ENCODE results near the gene CACFD1.
A peak's percentile ranks its signal among the peaks of the same experiment; 100 is the strongest.

The CACFD1 gene

GRCh38 chr9:133460405-133461175 lies 812 bp downstream of the CACFD1 start:
- TF ChIP-seq, protein P1, sequence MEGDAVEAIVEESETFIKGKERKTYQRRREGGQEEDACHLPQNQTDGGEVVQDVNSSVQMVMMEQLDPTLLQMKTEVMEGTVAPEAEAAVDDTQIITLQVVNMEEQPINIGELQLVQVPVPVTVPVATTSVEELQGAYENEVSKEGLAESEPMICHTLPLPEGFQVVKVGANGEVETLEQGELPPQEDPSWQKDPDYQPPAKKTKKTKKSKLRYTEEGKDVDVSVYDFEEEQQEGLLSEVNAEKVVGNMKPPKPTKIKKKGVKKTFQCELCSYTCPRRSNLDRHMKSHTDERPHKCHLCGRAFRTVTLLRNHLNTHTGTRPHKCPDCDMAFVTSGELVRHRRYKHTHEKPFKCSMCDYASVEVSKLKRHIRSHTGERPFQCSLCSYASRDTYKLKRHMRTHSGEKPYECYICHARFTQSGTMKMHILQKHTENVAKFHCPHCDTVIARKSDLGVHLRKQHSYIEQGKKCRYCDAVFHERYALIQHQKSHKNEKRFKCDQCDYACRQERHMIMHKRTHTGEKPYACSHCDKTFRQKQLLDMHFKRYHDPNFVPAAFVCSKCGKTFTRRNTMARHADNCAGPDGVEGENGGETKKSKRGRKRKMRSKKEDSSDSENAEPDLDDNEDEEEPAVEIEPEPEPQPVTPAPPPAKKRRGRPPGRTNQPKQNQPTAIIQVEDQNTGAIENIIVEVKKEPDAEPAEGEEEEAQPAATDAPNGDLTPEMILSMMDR (IDR thresholded peaks at IDR 0.05): no peak

- TF ChIP-seq, protein P1 (IDR thresholded peaks at IDR 0.05): no peak
Observed at GRCh38 chr9:133461975-133462374, 2.2 kb downstream of the CACFD1 start.

DNA sequence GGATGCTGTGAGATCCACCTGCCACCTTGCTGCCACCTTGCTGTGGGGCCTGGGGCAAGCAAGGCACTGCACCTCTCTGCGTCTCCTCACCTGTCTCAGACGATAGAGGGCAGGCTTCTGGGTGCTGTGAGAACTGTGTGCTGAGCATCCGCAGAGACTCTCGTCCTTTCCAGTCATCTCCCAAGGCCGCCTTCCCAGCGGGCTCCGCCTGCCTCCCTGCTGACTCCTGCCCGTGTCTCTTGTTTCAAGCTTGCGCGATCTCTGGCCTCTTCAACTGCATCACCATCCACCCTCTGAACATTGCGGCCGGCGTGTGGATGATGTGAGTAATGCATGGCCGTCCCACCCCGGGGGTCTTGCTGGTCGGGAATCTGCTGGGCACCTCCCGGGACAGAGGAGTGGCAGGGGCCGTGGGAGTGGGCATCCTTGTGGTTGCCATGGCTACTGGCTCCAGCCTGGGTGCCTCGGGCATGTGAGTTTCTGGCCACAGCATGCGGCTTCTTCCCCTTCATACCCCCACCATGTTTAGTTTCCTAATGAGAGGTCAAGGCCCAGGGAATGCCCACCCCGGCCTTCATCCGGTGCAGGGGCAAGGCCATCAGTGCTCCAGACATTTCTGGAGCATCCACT lies 3.6 kb downstream of the CACFD1 start:
- TF ChIP-seq, protein P1 (IDR thresholded peaks at IDR 0.05): peak; percentile 57

DNA sequence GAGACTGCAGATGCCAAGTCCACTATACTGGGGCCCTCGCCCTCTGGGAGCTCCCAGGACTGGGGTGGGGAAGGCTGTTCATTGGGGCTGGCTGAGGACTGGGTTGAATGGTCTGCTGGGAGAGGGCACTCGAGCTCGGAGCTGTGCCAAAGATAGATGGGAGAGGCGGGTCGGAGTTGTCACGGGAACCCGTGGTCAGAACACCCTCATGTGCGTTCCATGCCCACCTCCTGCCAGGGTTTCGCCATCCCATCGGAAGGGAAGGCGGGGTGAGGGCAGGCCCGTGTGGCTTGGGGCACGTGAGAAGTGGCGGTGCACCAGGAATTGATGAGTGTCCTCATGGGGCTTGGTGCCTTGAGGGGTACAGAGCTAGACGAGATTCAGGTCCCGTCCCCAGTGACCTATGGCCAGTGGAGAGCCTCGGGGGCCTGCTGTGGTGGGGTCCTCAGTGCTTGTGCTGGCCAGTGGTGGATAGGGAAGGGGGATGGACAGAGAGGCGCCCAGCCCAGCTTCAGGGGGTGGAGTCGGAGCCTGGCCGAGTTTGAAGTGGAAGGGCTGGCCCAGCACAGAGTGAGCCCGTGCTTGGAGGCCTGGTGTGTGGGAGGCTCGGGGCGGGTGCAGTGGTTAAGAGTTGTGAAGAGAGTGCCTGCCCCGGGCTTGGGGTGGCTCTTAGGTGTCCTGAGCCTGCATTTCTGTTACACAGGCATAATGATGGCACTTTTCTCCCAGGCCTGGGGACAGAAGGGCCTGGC lies 4.3 kb downstream of the CACFD1 start:
- TF ChIP-seq, protein P1 (IDR thresholded peaks at IDR 0.05): no peak

GRCh38 chr9:133464638-133465037 lies 4.9 kb downstream of the CACFD1 start:
- TF ChIP-seq, protein P1 (IDR thresholded peaks at IDR 0.05): no peak

- TF ChIP-seq, protein P1 (IDR thresholded peaks at IDR 0.05): no peak
Observed at GRCh38 chr9:133465984-133466383, 6.2 kb downstream of the CACFD1 start.

- TF ChIP-seq, protein P1 (IDR thresholded peaks at IDR 0.05): no peak
Observed at GRCh38 chr9:133467101-133467500, 7.3 kb downstream of the CACFD1 start.
